ENCODE measurements around the gene ITGA6. TPM values are rescaled to one million over a fixed set of nuclear protein-coding genes. Genes with fewer than 3 reads are reported as not detected.

Gene ITGA6
- total and polyA plus RNA-seq, 5 donors: 14.8 to 38.3 (median 30.0) TPM

DNA sequence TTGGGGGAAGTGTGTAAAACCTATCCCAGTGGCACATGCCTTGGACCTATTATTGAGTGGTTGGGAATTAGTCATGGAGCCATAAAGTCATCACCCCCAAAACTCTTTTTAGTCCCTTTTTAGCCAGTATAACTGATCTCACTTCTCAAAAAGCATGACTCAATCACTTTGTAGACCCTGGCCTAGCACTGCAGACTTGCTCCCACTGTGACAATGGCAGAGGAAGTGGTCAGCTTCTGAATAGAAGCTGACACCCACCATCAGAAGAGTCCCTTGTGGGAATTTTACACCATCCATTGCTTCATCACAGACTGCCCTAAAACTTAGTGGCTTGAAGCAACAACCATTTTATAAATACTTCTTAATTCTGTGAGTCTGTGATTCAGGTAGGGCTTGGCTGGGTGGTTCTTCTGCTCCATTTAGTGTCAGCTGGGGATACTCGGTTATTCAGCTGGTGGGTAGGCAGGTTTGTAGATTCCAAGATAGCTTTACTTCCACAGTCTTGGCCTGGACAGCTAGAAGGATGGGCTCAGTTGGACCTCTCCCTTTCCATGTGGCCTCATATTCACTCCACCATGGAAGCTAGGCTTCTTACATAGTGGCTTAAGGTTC, 10.8 kb upstream of the ITGA6 start:
- intact Hi-C loops (cut with DNase I): no loop called here
- Histone ChIP-seq H3K9me3 (ENCODE audit: control insufficient read depth, low read length) (no peaks in the 10 kb centered on the region), H3K27ac (ENCODE audit: low read length) (no peak overlapping the region), H3K27me3 (ENCODE audit: control insufficient read depth, insufficient read depth) (no peaks in the 10 kb centered on the region), H3K4me3 (ENCODE audit: low read length) (no peak overlapping the region), H3K4me1 (ENCODE audit: control insufficient read depth, insufficient read depth, low read length) (no peaks in the 10 kb centered on the region)
- 95% methylated on average over 1 of the region's 1 CpG for WGBS
- no peak for ATAC-seq
- DNase-seq: no peak

DNA sequence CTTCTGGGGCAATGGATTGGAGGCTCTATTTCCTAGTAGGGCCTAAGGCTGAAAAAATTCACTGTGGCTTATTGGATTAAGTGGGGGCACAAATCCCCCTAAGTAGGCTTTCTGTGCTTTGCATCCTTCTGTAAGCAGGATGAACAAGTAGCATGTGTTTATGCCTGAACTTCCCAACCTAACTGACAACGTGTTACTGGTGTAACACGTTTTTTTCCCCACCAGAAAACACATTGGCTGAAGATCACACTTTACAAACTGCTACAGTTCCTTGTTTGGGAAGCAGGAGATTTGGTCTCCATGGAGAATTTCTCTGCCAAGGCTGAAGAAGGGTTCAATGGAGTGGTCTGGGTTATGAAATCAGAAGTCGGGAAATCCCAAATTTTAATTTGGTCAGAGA, 7.2 kb upstream of the ITGA6 start:
- 41% methylated on average over 3 of the region's 3 CpGs for WGBS
- no peaks in the 10 kb centered on the region for H3K4me1 ChIP-seq (ENCODE audit: control insufficient read depth, insufficient read depth, low read length)
- ATAC-seq (peak in 1 of 2 donors; percentile 40), DNase-seq (no peak)
- no peak overlapping the region for H3K27ac ChIP-seq (ENCODE audit: low read length)
- H3K27me3 ChIP-seq (ENCODE audit: control insufficient read depth, insufficient read depth): no peaks in the 10 kb centered on the region
- H3K4me3 ChIP-seq (ENCODE audit: low read length): no peak overlapping the region
- no peaks in the 10 kb centered on the region for H3K9me3 ChIP-seq (ENCODE audit: control insufficient read depth, low read length)
- intact Hi-C loops (cut with DNase I): no loop called here

DNA sequence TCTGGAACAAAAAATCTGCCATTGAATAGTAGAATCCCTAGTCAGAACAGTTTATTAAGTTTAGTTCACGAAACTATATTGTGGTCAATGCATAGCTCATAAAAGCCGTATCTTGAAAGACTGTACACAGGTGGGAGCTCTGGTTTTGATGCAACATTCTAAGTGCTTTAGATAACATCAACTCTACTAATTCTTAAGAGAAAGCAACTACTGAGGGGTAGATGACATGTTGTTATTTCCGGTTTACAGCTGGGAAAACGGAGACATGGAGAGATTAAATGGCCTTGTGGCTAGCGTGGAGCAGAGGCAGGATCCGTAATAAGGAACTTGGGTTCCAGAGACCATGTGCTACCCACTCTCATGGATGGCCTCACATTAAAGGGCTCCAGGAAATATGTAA, 4.2 kb upstream of the ITGA6 start:
- 90% methylated on average over 6 of the region's 6 CpGs for WGBS
- no peak for ATAC-seq

DNA sequence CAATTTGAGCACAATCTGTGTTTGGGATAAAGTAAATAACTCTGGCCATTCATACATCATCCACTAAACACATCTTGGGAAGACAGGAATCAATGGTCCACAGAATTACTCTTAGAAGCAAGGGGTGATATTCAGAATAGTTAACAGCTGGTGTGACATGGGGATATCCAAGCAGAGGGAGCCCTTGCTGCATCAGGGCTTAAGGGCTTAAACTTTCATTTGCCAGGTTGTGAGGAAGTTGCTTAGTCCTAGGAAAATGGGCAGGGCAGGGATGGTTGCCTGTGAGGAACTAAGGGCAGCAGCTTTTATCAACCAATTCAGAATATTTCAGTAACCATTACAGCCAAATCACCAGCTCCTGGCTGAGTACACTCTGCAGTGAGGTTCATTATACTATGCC, 2.0 kb upstream of the ITGA6 start:
- no peak for DNase-seq
- Histone ChIP-seq H3K27me3 (ENCODE audit: control insufficient read depth, insufficient read depth) (no peaks in the 10 kb centered on the region), H3K27ac (ENCODE audit: low read length) (no peak overlapping the region), H3K4me1 (ENCODE audit: control insufficient read depth, insufficient read depth, low read length) (no peaks in the 10 kb centered on the region), H3K4me3 (ENCODE audit: low read length) (no peak overlapping the region), H3K9me3 (ENCODE audit: control insufficient read depth, low read length) (no peaks in the 10 kb centered on the region)
- no peak for ATAC-seq
- intact Hi-C loops (cut with DNase I): no loop called here

More for the DNA sequence above, 4.2 kb upstream of the ITGA6 start:
- DNase-seq: no peak
- H3K4me3 ChIP-seq (ENCODE audit: low read length): no peak overlapping the region
- intact Hi-C loops (cut with DNase I): no loop called here
- no peaks in the 10 kb centered on the region for H3K9me3 ChIP-seq (ENCODE audit: control insufficient read depth, low read length)
- H3K4me1 ChIP-seq (ENCODE audit: control insufficient read depth, insufficient read depth, low read length): no peaks in the 10 kb centered on the region
- no peaks in the 10 kb centered on the region for H3K27me3 ChIP-seq (ENCODE audit: control insufficient read depth, insufficient read depth)
- H3K27ac ChIP-seq (ENCODE audit: low read length): no peak overlapping the region

DNA sequence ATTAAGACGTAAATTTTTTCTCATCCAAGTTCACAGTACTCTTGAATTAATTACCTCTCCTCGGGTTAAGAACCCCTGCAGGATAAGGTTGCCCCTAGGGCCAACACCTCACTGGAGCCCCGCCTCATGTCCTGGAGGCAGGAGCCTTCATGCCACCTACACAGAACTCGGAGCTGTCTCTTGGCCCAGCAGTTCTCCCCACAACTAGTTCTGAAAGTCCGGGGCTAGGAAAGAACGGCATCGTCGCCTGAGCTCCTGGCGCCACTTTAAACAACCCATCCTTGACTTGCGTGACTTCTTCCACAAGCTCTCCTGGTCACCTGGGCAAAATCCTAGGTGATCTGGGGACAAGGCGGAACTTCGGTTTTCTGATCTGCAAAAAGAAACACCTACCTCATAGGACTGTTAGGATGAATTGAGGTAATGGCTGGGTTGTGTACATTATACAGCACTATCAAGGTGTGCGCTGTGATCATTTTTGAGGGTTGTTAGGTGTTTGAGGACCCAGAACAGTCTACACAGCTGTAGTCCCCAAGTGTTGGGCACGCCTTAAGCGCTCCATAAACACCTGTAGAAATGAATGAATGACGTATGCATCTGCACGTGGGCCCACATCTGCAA, 641 bp upstream of the ITGA6 start:
- no peaks in the 10 kb centered on the region for H3K27me3 ChIP-seq (ENCODE audit: control insufficient read depth, insufficient read depth)
- H3K4me3 ChIP-seq (ENCODE audit: low read length): peak overlapping the region; percentile 59
- H3K4me1 ChIP-seq (ENCODE audit: control insufficient read depth, insufficient read depth, low read length): no peaks in the 10 kb centered on the region
- no peaks in the 10 kb centered on the region for H3K9me3 ChIP-seq (ENCODE audit: control insufficient read depth, low read length)
- H3K27ac ChIP-seq (ENCODE audit: low read length): peak overlapping the region; percentile 32
- ATAC-seq (no peak), DNase-seq (no peak)
- intact Hi-C loops (cut with DNase I): no loop called here
- 74% methylated on average over 17 of the region's 17 CpGs for WGBS

DNA sequence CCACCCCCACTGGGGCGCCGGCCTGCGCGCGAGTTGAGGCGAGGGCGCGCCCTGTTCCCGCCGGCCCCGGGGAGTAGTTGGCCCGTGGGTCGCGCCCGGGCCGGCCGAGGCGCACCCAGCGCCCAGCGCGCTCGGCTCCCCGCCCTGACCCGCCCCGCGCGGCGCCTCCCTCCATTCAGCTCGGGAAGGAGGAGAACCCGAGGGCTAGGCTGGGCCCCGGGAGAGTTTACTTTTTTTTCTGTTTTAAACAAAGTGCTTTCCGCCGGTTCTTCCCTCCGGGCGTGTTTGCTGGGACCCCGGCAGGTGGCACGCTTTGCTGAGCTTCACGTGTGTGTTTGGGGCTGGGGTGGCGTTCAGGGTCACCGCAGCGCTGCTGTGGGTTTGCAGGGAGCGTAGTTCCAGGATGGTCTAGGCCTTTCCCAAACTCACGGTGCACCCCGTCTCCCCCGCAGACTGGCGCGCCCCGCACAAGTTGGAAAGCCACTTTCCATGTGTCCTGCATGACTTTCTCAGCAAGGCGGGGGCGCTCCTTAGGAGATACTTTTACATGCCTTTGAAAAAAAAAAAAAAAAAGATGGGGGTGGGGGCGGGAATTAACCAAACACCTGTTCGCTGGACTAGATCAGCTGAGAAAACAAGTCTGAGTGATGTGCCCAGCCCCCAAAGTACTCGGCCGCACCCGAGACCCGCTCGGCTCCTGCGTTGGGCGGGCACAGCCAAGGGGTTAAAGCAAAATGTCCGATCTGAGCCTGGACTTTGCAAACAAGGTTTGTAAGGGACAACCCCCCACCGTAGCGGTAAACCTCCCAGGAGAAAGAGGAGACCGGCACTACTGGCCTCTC, 825 bp downstream of the ITGA6 start:
- DNase-seq (peak; percentile 53 to 80 (median 75)), ATAC-seq (peak; percentile 78 to 88)
- Histone ChIP-seq H3K27ac (ENCODE audit: low read length) (peak overlapping the region; percentile 61), H3K9me3 (ENCODE audit: control insufficient read depth, low read length) (no peaks in the 10 kb centered on the region), H3K27me3 (ENCODE audit: control insufficient read depth, insufficient read depth) (no peaks in the 10 kb centered on the region), H3K4me3 (ENCODE audit: low read length) (peak overlapping the region; percentile 59), H3K4me1 (ENCODE audit: control insufficient read depth, insufficient read depth, low read length) (no peaks in the 10 kb centered on the region)
- 2% methylated on average over 63 of the region's 63 CpGs for WGBS
- intact Hi-C loops (cut with DNase I): no loop called here

DNA sequence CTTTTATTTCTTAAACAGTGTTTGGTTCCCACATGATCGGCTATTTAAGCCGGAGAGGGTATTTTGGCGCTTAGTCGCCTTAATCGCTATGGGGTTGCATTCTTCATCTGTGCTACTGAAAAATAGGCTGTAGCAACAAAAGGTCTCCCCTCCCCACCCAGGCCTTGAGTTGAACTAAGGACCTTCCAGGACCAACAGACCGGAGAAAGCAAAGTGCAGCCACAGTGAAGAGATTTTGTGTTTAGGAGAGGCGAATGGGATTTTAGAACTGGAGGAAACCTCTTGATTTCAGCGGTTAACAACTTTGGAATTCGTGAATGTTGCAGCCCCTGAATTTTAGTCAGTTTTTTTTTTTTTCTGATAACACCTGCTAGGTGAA, 1.4 kb downstream of the ITGA6 start:
- H3K27me3 ChIP-seq (ENCODE audit: control insufficient read depth, insufficient read depth): no peaks in the 10 kb centered on the region
- H3K4me1 ChIP-seq (ENCODE audit: control insufficient read depth, insufficient read depth, low read length): no peaks in the 10 kb centered on the region
- intact Hi-C loops (cut with DNase I): no loop called here
- no peaks in the 10 kb centered on the region for H3K9me3 ChIP-seq (ENCODE audit: control insufficient read depth, low read length)
- DNase-seq: no peak
- WGBS: 16% methylated on average over 9 of the region's 9 CpGs
- peak overlapping the region; percentile 59 for H3K4me3 ChIP-seq (ENCODE audit: low read length)
- peak overlapping the region; percentile 55 for H3K27ac ChIP-seq (ENCODE audit: low read length)
- ATAC-seq: no peak

DNA sequence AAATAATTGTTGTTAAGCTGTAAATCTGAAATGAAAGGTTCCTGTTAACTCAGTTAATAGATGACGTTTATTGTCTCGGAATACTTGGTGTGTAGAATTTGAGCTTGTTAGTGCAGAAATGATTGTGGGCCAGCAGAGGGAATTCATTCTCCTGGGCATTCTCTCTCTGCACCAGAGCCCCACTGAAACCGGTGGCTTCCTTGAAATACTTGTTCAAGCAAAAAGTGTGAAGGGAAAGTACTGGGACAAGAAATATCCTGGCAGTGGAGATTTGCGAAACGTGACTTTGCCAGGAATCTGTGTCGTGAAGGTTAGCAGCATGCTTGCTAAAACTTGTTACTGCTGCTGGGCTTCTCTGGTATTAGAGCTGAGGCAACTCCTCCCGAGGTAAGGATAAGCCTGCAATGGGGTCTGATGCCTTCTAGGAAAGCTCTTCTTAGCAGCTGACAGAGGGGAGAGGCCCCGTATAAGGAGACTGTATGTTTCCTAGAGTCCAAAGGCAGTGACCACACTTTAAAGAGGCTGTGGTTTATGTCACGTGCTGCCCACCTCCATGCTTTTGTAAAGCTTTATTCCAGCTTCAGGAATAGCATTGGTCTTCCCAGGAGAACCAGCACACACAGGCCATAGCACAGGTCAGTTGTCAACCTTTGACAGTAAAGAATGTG, 2.0 kb downstream of the ITGA6 start:
- 25% methylated on average over 9 of the region's 9 CpGs for WGBS
- Histone ChIP-seq H3K27me3 (ENCODE audit: control insufficient read depth, insufficient read depth) (no peaks in the 10 kb centered on the region), H3K4me3 (ENCODE audit: low read length) (peak overlapping the region; percentile 59), H3K27ac (ENCODE audit: low read length) (peak overlapping the region; percentile 66), H3K9me3 (ENCODE audit: control insufficient read depth, low read length) (no peaks in the 10 kb centered on the region), H3K4me1 (ENCODE audit: control insufficient read depth, insufficient read depth, low read length) (peaks cover 3% of the 10 kb centered on the region)
- intact Hi-C loops (cut with DNase I): no loop called here
- ATAC-seq (no peak), DNase-seq (no peak)

DNA sequence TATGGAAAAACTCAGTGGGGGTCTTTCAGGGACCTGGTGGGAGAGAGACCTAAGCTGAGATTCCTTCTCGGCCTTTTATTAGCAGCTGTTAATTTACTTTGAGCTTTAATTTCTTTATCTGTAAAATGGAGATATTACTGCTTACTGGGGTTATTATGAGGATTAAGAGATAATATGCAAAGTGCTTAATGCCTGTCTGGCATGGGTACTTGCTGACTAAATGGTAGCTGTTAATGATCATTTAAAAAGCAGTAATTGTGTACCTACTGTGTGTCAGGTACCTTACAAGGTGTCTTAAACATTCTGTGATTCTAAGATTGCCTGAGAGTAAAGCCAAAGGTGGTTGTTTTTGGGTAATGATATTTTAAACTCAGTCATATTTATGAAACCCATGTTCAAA, 2.6 kb downstream of the ITGA6 start:
- Histone ChIP-seq H3K9me3 (ENCODE audit: control insufficient read depth, low read length) (no peaks in the 10 kb centered on the region), H3K4me1 (ENCODE audit: control insufficient read depth, insufficient read depth, low read length) (peaks cover 5% of the 10 kb centered on the region), H3K27me3 (ENCODE audit: control insufficient read depth, insufficient read depth) (no peaks in the 10 kb centered on the region), H3K4me3 (ENCODE audit: low read length) (peak overlapping the region; percentile 59), H3K27ac (ENCODE audit: low read length) (no peak overlapping the region)
- 58% methylated on average over 1 of the region's 1 CpG for WGBS
- intact Hi-C loops (cut with DNase I): no loop called here
- DNase-seq: no peak
- ATAC-seq: no peak

DNA sequence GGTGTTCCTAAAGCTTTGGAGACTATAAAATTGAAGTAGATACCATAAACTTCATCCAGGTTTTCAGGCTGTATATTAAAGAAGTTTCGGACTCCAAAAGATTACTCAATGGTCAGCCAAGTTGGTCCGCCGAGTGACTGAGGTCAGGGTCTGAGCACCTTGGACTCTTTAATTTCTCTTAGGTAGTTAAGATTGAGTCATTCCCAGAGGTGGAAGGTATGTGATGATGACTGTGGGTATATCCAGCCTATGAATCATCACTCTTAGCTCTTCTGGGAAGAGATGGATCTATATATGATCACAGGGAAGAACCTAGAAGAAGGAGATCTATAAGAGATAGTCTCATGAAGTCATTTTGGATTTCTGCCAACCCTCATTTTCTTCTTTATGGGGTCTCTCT, 3.3 kb downstream of the ITGA6 start:
- Histone ChIP-seq H3K4me3 (ENCODE audit: low read length) (peak overlapping the region; percentile 12), H3K9me3 (ENCODE audit: control insufficient read depth, low read length) (no peaks in the 10 kb centered on the region), H3K27me3 (ENCODE audit: control insufficient read depth, insufficient read depth) (no peaks in the 10 kb centered on the region), H3K4me1 (ENCODE audit: control insufficient read depth, insufficient read depth, low read length) (peaks cover 9% of the 10 kb centered on the region), H3K27ac (ENCODE audit: low read length) (no peak overlapping the region)
- intact Hi-C loops (cut with DNase I): no loop called here
- WGBS: 78% methylated on average over 3 of the region's 3 CpGs
- no peak for DNase-seq
- ATAC-seq: no peak

DNA sequence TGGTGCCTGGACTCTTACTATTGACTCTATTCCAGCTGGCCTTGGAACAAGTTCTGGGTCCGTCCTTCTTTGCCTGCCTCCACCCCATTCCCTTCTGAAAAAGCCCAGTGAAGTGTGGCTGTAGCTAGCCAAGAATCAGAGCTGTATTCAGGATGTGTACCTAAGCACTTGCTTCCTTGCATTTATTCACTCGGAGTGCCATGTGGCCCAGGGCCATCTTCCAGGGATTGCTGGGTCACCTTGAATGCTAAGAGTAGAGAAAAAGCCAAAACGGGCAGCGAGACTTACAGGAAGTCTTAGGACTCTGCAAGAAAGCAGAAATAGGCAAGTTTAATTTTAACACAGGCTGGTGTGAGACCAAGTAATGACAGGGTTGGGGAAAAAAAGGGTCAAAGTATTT, 4.1 kb downstream of the ITGA6 start:
- no peaks in the 10 kb centered on the region for H3K9me3 ChIP-seq (ENCODE audit: control insufficient read depth, low read length)
- no peak overlapping the region for H3K27ac ChIP-seq (ENCODE audit: low read length)
- WGBS: 35% methylated on average over 4 of the region's 4 CpGs
- ATAC-seq (peak; percentile 56 to 70), DNase-seq (peak; percentile 47 to 75 (median 71))
- intact Hi-C loops (cut with DNase I): no loop called here
- peaks cover 13% of the 10 kb centered on the region for H3K4me1 ChIP-seq (ENCODE audit: control insufficient read depth, insufficient read depth, low read length)
- H3K27me3 ChIP-seq (ENCODE audit: control insufficient read depth, insufficient read depth): no peaks in the 10 kb centered on the region
- no peak overlapping the region for H3K4me3 ChIP-seq (ENCODE audit: low read length)

Data from right cardiac atrium (tissue), 5 donors.